GM18498 (cell line): ENCODE measurements around the gene FDX2.

Experiments used
- ATAC-seq: cut with Tn5 transposase; IDR thresholded peaks from one replicate; pipeline ENCODE4 v1.9.1; 2021; ENCODE audit warnings: mild to moderate bottlenecking, moderate library complexity; ENCODE audit not compliant: unreplicated experiment

The FDX2 gene

DNA sequence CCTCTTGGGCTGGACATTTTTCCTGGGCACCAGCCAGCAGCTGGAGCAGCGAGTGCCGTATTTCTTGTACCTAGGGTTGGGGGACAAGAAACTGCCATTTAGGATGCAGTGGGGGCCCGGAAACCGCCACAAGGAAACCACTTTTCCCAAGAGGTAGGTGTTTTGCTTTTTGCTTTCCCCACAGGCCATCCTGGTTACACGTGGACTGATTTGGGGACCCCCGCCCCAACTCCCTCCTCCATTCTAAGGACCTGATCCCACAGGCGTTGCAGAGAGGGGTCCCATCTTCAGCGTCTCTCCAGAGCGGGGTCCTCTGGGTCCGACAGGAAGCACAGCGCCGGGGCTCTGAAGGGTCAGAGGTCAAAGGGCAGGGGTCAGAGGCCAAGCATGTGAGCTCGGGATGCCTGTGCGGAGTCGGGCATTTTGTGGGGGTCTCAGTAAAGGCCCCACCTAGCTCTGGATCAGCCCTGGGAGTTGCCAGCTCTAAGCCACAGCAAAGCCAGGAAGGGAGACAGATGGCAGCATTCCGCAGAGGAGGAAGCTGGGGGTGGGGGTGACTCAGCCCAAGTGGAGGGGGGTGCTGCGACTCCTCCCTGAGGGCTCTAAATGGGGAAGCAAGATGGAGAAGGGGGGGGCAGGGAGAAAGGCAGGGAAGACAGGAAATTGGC lies 10.5 kb downstream of the FDX2 start:
- ATAC-seq = no peak

- ATAC-seq = no peak
These were observed 16.0 kb downstream of the FDX2 start for GRCh38 chr19:10299545-10300458.

DNA sequence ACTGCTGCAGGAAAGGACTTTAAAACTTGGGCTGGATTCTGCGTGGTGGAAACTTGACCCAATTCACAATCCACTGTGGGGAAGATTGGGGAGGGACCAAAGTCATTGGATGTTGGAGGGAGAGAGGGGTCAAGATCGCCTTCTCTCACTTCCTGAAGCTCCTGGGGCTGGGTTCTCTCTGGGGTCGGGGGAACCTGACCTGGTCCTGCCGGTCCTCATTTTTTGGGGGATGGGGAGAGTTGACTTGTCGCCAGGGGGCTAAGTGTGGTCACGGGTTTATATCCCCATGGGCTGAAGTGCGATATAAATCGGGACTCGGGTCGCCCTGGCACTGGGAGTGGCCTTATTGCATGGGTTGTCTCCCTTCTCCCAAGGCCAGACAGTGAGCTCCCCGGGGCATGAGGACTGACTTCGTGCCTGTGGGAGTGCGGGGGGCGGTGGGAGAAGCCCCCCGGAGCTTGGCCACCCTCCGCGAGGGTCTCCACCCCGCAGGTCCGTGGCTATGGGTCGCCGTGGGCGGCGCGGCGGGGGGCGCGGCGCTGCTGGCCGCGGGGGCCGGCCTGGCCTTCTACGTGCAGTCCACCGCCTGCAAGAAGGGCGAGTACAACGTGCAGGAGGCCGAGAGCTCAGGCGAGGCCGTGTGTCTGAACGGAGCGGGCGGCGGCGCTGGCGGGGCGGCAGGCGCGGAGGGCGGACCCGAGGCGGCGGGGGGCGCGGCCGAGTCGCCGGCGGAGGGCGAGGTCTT lies 19.8 kb downstream of the FDX2 start:
- ATAC-seq = no peak

- peak; percentile 60 for ATAC-seq
These were observed 20.4 kb downstream of the FDX2 start for GRCh38 chr19:10295305-10295846.

- ATAC-seq = no peak
These were observed 21.5 kb downstream of the FDX2 start for GRCh38 chr19:10294368-10294697.

- no peak for ATAC-seq
These were observed 22.0 kb downstream of the FDX2 start for GRCh38 chr19:10293637-10294367.

GRCh38 chr19:10292789-10293636 lies 22.8 kb downstream of the FDX2 start:
- no peak for ATAC-seq

GRCh38 chr19:10292206-10292788 lies 23.5 kb downstream of the FDX2 start:
- peak; percentile 44 for ATAC-seq

DNA sequence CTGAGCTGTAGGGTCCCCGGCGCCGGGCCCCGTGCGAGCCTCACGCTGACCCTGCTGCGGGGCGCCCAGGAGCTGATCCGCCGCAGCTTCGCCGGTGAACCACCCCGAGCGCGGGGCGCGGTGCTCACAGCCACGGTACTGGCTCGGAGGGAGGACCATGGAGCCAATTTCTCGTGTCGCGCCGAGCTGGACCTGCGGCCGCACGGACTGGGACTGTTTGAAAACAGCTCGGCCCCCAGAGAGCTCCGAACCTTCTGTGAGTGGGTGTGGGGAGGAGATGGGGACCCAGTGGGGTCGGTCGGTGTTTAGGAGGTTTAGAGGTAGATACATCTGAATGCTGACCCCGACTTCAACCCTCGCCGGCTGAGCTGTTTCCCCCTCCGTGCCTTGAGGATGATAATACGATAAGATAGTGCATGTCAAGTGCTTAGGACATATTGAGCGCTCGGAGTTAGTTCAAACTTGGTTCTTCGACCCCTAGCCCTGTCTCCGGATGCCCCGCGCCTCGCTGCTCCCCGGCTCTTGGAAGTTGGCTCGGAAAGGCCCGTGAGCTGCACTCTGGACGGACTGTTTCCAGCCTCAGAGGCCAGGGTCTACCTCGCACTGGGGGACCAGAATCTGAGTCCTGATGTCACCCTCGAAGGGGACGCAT lies 24.1 kb downstream of the FDX2 start:
- no peak for ATAC-seq

DNA sequence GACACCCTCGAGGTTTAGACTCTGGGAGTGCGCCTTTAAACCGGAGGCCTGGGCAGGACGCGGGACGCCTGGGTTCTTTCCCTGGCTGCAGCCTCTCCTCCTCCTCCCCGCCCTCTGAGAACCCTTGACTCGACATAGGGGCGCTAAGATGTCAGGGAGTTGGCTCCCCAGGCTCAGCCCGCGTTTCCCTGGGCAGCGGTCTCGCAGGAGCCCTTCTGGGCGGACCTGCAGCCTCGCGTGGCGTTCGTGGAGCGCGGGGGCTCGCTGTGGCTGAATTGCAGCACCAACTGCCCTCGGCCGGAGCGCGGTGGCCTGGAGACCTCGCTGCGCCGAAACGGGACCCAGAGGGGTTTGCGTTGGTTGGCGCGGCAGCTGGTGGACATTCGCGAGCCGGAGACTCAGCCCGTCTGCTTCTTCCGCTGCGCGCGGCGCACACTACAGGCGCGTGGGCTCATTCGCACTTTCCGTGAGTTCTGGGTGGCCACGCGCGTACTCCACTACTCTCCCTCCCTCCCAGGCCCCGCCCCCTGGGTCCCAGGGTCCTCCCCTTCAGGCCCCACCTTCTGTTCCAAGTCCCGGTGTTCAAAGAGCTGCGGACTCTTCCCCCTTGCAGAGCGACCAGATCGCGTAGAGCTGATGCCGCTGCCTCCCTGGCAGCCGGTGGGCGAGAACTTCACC lies 24.8 kb downstream of the FDX2 start:
- no peak for ATAC-seq

- no peak for ATAC-seq
These were observed 25.4 kb downstream of the FDX2 start for GRCh38 chr19:10290357-10290875.

DNA sequence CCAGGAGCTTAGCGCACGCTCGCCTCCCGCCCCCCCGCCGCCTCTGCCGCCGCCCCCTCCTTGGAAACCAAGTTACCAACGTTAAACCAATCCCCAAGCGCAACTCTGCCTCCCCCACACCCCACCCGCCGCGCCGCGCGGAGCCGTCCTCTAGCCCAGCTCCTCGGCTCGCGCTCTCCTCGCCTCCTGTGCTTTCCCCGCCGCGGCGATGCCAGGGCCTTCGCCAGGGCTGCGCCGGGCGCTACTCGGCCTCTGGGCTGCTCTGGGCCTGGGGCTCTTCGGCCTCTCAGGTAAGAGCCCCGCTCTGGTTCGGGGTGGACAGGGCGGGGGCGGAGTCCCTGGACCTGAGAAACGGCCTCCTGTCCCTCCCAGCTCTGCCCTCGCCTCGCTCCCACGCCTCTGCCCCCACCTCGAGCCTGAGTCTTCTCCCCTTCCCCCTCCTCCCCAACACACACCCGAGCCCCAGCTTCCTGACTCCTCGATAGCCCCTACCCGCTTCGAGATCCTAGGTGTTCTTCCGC lies 25.9 kb downstream of the FDX2 start, which contains the start of gene ICAM5:
Gene ICAM5 (plus strand): TSS at position 117 of the 521 bp plus-strand sequence. CDS start 92 bp downstream, at position 209.
- ATAC-seq = no peak

DNA sequence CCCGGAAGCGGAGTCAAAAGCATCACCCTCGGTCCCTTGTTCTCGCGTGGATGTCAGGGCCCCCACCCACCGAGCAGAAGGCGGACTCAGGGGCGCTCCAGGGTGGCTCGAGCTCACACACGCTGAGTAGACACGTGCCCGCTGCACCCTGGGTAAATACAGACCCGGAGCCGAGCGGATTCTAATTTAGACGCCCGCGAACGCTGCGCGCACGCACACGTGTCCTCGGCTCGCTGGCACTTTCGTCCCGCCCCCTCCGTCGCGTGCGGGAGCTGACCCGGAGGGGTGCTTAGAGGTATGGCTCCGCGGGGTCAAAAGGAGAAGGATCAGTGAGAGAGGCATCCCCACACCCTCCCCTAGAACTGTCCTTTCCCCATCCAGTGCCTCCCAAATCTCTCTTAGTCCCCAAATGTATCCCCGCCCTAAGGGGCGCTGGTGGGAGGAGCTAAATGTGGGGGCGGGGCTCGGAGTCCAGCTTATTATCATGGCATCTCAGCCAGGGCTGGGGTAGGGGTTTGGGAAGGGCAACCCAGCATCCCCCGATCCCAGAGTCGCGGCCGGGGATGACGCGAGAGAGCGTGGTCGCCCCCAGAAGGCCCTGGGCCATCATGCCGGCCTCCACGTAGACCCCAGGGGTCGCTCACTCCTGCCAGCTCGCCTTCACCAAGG lies 26.5 kb downstream of the FDX2 start:
- ATAC-seq = no peak

- no peak for ATAC-seq
These were observed 27.1 kb downstream of the FDX2 start for GRCh38 chr19:10288662-10289166.

DNA sequence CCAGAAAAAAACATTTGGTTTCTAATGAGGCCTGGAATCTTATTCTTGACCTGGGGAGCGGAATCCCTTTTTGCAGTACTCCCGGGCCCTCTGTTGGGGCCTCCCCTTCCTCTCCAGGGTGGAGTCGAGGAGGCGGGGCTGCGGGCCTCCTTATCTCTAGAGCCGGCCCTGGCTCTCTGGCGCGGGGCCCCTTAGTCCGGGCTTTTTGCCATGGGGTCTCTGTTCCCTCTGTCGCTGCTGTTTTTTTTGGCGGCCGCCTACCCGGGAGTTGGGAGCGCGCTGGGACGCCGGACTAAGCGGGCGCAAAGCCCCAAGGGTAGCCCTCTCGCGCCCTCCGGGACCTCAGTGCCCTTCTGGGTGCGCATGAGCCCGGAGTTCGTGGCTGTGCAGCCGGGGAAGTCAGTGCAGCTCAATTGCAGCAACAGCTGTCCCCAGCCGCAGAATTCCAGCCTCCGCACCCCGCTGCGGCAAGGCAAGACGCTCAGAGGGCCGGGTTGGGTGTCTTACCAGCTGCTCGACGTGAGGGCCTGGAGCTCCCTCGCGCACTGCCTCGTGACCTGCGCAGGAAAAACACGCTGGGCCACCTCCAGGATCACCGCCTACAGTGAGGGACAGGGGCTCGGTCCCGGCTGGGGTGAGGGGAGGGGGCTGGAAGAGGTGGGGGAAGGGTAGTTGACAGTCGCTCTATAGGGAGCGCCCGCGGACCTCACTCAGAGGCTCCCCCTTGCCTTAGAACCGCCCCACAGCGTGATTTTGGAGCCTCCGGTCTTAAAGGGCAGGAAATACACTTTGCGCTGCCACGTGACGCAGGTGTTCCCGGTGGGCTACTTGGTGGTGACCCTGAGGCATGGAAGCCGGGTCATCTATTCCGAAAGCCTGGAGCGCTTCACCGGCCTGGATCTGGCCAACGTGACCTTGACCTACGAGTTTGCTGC lies 28.7 kb downstream of the FDX2 start, which contains the start of gene ICAM4:
Gene ICAM4 (plus strand): TSS at position 153 of the 935 bp plus-strand sequence. CDS start 58 bp downstream, at position 211.
- ATAC-seq = no peak

DNA sequence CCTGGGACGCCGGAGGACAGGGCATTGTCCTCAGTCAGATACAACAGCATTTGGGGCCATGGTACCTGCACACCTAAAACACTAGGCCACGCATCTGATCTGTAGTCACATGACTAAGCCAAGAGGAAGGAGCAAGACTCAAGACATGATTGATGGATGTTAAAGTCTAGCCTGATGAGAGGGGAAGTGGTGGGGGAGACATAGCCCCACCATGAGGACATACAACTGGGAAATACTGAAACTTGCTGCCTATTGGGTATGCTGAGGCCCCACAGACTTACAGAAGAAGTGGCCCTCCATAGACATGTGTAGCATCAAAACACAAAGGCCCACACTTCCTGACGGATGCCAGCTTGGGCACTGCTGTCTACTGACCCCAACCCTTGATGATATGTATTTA lies 30.4 kb downstream of the FDX2 start:
- ATAC-seq = no peak
